Bronchial epithelial cell (primary cell): ENCODE data around the gene PPP1R16B. TPM values are rescaled to one million over a fixed set of nuclear protein-coding genes. Genes with fewer than 3 reads are reported as not detected.
"Not testable (repeated sequence)": the region's sequence is repeated elsewhere in the genome, so short reads cannot be mapped to it uniquely, and the experiment has no call there.

ENCODE experiments used
- DNase-seq: peaks from one replicate; pipeline ENCODE4 v3.0.0-alpha.2; 2010; ENCODE audit warnings: low read depth
- FAIRE-seq: peaks from 2 replicates; lab custom pipeline; 2011; peaks lifted over from hg19 to GRCh38; lab: Jason Lieb, UNC
- H3K27me3 ChIP-seq: 2 replicates; pipeline ENCODE4 v1.5.1; 2011; ENCODE audit warnings: low read length; ENCODE audit not compliant: control insufficient read depth, insufficient read depth
- H3K36me3 ChIP-seq: 2 replicates; pipeline ENCODE4 v1.5.1; 2011; ENCODE audit warnings: low read length; ENCODE audit not compliant: control insufficient read depth, insufficient read depth
- H3K4me3 ChIP-seq: 2 replicates; pipeline ENCODE4 v1.5.1; 2011; ENCODE audit warnings: mild to moderate bottlenecking, low read depth, low read length, control low read depth
- total RNA-seq: library from RNA; depleted of rRNA; stranded (reverse); fragments of >200 nt; gene quantifications from 2 replicates; pipeline ENCODE4 v1.2.1, GENCODE V29; 2014
- TF ChIP-seq, protein P1 (sequence below): IDR thresholded peaks from 2 replicates; pipeline ENCODE4 v1.5.1; 2011; ENCODE audit warnings: mild to moderate bottlenecking, moderate library complexity, low read length, control low read depth, inconsistent platforms; ENCODE audit not compliant: insufficient read depth, severe bottlenecking

Gene PPP1R16B
- total RNA-seq, 1 donor from 2014 or later, result 0.26 TPM

DNA sequence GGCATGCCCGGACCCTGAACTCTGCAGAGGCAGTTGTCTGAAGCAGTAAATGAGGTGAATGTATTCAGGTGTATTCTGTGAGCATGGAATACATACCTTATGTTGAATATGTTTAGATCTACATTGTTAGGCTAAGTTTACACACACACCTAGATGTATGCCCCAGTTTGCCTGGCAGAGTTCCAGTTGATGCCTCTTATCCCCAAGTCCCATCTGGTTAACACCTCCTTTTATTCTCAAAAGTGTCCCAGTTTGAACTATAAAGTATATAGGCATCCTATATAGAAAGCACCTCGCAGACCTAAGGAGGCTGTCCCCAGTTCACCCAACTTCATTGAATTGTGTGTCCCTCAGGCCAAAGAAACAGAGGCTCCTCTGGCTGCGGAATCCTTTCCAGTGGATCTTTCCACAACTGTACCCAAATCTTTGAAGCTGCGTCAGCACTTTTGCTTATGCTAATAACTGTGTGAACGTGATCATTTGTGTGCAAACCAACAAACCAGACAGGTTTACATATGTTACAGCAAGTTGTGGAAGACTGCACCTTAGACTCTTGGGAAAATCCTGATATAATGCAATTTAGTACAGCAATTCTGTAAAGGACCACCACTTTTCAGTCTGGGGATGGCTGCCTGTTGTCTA is 151.9 kb downstream of the PPP1R16B start:
- Histone ChIP-seq H3K27me3 (no peaks in the 10 kb centered on the region), H3K4me3 (no peak overlapping the region), H3K36me3 (no peaks in the 10 kb centered on the region)
- DNase-seq (no peak), FAIRE-seq (no peak)
- TF ChIP-seq, protein P1, sequence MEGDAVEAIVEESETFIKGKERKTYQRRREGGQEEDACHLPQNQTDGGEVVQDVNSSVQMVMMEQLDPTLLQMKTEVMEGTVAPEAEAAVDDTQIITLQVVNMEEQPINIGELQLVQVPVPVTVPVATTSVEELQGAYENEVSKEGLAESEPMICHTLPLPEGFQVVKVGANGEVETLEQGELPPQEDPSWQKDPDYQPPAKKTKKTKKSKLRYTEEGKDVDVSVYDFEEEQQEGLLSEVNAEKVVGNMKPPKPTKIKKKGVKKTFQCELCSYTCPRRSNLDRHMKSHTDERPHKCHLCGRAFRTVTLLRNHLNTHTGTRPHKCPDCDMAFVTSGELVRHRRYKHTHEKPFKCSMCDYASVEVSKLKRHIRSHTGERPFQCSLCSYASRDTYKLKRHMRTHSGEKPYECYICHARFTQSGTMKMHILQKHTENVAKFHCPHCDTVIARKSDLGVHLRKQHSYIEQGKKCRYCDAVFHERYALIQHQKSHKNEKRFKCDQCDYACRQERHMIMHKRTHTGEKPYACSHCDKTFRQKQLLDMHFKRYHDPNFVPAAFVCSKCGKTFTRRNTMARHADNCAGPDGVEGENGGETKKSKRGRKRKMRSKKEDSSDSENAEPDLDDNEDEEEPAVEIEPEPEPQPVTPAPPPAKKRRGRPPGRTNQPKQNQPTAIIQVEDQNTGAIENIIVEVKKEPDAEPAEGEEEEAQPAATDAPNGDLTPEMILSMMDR, result no peak

DNA sequence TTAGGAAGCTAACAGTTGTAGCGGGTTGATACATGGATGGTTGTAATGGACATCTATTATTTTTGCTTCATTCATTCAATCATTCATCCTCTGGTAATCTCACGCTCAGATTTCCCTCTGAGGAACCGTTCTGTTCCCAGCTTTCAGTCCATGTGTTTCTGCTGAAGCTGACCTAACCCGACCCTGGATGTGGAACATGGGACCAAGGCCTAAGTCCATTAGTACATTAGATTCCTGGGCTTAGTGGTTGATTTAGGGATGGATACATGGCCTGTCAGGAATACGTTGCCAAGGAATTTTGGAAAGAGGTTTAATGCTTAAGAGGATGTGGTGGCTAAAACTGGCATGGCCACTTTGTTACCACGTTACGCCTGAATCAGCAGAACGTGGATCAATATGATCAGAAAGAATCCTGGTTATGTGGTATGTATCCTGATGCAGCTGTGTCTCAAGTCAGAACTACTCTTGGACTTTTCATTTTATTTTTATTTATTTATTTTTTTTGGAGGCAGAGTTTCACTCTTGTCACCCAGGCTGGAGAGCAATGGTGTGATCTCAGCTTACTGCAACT is 152.5 kb downstream of the PPP1R16B start:
- DNase-seq (no peak), FAIRE-seq (no peak)
- H3K4me3 ChIP-seq, result no peak overlapping the region
- H3K27me3 ChIP-seq, result no peaks in the 10 kb centered on the region
- H3K36me3 ChIP-seq, result no peaks in the 10 kb centered on the region
- TF ChIP-seq, protein P1, result no peak

DNA sequence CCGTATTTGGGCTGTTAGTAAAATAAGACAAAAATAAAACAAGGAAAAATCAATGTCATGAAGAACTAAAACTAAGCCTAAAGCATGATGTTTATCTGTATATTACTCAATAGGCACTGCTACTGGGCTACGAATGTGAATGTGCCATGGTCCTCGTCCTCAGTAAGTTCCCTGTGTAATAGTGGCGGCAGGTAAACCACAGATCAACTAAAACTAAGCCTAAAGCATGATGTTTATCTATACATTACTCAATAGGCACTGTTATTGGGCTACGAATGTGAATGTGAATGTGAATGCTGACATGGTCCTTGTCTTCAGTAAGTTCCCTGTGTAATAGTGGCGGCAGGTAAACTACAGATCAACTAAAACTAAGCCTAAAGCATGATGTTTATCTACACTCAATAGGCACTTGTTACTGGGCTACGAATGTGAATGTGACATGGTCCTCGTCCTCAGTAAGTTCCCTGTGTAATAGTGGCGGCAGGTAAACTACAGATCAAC is 154.7 kb downstream of the PPP1R16B start:
- H3K27me3 ChIP-seq, FAIRE-seq, H3K36me3 ChIP-seq, H3K4me3 ChIP-seq, DNase-seq: not testable (repeated sequence)

DNA sequence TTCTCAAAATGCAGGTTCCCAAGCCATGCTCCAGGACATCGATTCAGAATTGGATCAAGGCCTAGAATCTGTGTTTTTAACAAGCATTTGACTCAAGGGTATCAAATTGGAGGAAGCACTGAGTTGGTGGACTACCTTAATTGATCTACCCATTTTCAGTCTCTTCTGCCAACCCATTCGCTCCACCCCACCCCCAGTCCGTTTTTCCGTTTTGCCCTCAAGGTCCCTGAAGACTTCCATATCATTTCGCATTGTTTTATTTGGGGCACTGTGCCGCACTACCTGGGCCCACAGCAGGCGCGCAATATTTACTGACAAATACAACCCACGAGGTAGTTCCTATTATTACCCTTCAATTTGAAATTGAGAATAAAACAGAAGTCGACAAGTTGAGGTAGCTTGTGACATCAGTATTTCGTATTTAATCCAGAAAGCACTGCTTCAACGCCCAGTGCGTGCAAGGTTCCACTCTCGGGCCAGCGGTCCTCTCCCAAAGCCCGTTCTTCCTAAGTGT is 156.1 kb downstream of the PPP1R16B start:
- Histone ChIP-seq H3K4me3 (peak overlapping the region; percentile 82), H3K36me3 (no peaks in the 10 kb centered on the region), H3K27me3 (no peaks in the 10 kb centered on the region)
- FAIRE-seq, result no peak
- TF ChIP-seq, protein P1, result no peak
- DNase-seq, result no peak

DNA sequence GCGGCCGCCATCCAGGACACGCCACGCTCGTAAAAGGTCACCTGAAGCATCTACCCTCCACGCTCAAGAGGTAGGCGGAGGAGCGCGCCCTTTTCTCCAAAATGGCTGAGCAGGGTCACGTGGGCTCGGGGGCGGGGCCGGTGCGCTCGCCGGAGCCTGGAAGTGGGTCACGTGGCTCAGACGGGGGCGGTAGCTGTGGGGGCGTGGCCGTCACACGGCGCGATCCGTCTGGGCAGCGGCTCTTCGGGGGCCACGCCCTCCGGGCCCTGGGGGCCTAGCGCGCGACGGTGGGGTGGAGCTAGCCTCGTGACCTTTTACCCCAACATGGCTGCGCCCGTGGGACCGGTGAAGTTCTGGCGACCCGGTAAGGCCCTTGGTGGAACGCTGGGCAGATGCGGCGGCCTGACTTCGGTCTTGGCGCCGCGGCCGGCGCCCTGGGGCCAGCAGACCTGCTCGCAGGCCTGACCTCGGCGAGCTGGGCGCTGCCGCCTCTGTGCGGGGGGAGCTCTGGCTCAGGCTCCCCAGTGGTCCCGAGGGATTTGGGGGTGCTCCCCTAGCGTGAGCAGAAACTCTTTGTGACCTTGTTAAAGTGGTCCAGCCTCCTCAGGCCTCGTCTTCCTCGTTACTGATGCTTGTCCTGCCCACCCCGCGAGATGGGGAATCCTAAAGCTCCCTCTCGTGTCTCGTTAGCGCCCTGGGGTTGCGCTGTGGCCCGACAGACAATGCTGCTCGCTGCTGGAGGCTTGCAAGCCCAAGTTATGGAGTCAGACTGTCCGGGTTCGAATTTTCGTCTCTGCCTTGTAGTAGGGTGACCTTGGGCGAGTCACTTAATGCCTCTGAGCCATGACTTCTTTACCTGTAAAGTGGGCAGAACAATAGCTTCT is 156.8 kb downstream of the PPP1R16B start, which contains the start of gene DHX35:
Gene DHX35 (plus strand): TSS at position 301 of the 884 bp plus-strand sequence. CDS start 24 bp downstream, at position 325.
- TF ChIP-seq, protein P1, result peak; percentile 60
- no peak for FAIRE-seq
- Histone ChIP-seq H3K27me3 (no peaks in the 10 kb centered on the region), H3K4me3 (peak within 1 kb of the TSS; percentile 82), H3K36me3 (no peaks in the 10 kb centered on the region)
- DNase-seq, result peak; percentile 88
